HG03196 (cell line): ENCODE measurements around the gene PRM2.
"Not testable (repeated sequence)": the region's sequence is repeated elsewhere in the genome, so short reads cannot be mapped to it uniquely, and the experiment has no call there.

Experiments
- ATAC-seq: cut with Tn5 transposase; IDR thresholded peaks from one replicate; pipeline ENCODE4 v1.9.1; 2021; ENCODE audit not compliant: unreplicated experiment

PRM2 gene

DNA sequence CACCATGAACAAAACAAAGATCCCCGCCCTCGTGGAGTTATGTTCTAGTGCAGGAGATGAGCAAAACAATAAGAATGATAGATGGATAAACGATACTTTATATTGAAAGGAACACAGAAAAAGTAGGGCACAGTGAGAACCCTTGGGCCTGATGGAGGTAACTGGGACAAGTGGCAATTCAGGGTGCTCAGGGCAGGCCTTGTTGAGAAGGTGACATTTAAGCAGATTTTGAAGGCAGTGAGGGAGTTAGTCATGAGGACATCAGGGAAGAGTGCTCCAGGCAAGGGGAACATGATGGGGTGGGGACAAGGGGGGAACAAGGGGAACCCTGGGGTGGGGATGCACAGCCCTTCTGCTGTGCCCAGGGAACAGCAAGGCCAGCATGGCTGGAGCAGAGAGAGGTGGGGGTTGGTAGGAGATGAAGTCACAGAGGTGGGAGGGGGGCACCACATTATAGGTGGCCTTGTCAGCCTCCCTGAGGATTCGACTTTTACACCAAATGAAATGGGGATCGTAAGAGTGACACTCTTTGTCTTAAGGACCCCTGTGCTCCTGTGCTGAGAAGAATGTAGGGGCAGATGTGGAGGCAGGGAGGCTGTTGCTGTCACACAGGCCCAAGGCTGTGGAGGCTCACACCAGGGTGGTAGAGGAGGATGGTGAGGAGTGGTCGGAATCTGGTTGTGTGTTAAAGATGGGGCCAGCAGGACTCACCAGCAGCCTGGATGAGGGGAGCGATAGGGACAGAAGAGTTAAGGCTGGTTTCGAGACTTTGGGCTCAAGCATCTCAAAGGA lies 14.0 kb upstream of the PRM2 start:
- ATAC-seq, result no peak

GRCh38 chr16:11289696-11290095 lies 13.4 kb upstream of the PRM2 start:
- not testable (repeated sequence) for ATAC-seq

DNA sequence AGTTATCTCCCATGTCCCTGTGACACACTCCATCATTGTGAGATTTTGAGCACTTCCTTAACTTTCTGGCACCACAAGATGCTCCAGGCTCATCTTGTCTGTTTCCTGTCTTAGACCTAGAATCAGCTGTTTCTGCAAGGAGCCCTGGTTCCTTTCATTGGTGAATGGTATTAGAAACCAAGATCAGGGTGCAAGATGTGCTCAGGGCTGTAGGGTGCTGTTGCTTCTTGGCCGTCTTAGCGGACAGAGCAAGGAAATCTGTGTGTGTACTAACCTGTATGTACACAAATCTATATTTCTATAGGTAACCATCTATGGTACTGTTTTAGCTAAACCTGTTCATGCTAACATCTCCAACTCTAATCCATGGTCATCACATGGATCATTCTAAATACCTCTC lies 12.9 kb upstream of the PRM2 start:
- no peak for ATAC-seq

DNA sequence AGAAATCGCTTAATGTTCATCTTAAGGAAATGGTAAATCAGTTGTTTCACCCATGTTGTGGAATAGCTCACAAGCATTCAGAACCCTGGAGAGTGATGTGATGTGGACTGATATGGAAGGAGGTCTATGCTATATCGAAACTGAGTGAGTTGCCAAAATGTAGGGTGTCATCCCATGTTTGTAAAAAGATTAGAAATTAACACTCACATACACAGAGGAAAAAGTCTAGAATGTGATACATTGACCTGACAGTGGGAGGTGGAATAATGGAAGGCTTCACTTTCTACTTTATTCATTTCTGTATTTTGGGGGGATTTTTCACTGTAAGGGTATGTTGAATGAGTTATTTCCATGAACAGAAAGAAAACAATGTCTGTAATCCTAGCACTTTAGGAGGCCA lies 9.6 kb upstream of the PRM2 start:
- no peak for ATAC-seq

GRCh38 chr16:11283820-11284248 lies 7.6 kb upstream of the PRM2 start:
- ATAC-seq, result no peak

GRCh38 chr16:11280616-11281522 lies 4.6 kb upstream of the PRM2 start, which contains the start of gene PRM1:
TSS of gene PRM1 (minus strand) at chr16:11281330. CDS start at chr16:11281238, 92 bp downstream.
- ATAC-seq, result no peak

GRCh38 chr16:11278681-11279628 lies 2.7 kb upstream of the PRM2 start:
- no peak for ATAC-seq

- ATAC-seq, result no peak
Measured at GRCh38 chr16:11277607-11278337, 1.5 kb upstream of the PRM2 start.

DNA sequence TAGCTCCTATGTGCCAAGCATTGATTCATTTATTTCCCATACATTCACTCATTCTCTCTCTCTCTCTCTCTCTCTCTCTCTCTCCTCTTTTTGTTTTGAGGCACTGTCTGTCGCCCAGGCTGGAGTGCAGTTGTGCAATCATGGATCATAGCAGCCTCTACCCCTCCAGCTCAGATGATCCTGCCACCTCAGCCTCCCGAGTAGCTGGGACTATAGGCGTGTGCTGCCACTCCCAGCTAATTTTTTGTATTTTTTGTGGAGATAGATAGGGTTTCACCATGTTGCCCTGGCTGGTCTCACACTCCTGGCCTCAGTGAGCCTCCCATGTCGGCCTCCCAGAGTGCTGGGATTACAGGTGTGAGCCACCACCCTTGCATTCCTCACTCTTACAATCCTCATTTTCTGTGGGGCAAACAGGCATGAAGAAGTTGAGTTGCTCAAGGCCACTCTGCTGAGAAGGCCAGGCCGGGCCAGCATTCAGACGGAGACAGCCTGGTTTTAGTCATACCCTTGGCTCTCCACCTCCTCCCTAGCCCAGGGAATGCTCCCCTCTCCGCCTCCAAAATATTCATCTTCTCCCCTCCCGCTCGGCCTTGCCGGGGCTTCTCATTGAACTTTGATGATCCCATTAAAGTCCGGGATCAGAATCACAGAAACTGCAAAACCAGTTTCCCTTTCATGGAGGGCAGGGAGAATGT lies 765 bp upstream of the PRM2 start:
- ATAC-seq, result no peak

DNA sequence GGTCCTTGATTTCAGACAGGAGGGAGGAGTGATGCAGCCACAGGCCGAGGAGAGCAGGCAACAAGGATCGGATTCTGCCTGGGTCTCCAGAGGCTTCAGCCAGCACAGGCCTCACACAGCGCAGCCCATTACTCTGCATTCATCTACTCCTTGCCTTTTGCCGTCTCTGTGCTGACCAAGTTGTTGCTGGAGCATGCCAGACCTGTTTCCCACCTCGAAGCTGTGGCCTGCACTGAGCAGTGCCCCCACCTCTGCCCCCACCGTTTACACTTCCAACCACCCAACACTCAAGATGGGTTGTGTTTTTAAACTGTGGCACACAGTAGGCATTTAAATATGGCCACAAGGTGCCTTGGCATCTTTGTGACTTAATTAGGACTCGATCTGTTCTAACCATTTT lies 1.3 kb downstream of the PRM2 start:
- no peak for ATAC-seq

- ATAC-seq, result no peak
Measured at GRCh38 chr16:11273721-11274324, 2.5 kb downstream of the PRM2 start.

GRCh38 chr16:11272921-11273720 lies 3.2 kb downstream of the PRM2 start, which contains the start of gene PRM3:
TSS of gene PRM3 (minus strand) at chr16:11273629. CDS start at chr16:11273595, 34 bp downstream.
- no peak for ATAC-seq

GRCh38 chr16:11272484-11272883 lies 3.8 kb downstream of the PRM2 start:
- ATAC-seq, result no peak

- no peak for ATAC-seq
Measured at GRCh38 chr16:11271610-11272009, 4.7 kb downstream of the PRM2 start.

DNA sequence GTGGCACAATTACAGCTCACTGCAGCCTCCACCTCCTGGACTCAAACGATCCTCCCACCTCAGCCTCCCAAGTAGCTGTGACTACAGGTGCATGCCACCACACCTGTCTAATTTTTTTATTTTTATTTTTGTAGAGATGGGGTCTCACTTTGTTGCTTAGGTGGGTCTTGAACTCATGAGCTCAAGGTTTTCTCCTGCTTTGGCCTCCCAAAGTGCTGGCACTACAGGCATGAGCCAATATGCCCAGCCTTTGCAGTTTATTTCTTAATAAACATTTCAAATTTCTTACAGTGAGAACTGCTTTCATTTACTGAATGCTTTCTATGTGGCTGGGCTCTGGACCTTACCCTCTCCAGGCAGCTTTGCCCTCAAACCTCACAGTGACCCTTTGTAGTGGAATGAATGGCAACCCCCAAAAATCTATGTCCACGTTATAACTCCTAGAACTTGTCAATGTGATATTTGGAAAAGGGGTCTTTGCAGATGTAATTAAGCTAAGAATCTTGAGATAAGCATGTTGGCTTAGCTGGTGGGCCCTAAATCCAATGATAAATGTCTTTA lies 5.6 kb downstream of the PRM2 start:
- no peak for ATAC-seq

DNA sequence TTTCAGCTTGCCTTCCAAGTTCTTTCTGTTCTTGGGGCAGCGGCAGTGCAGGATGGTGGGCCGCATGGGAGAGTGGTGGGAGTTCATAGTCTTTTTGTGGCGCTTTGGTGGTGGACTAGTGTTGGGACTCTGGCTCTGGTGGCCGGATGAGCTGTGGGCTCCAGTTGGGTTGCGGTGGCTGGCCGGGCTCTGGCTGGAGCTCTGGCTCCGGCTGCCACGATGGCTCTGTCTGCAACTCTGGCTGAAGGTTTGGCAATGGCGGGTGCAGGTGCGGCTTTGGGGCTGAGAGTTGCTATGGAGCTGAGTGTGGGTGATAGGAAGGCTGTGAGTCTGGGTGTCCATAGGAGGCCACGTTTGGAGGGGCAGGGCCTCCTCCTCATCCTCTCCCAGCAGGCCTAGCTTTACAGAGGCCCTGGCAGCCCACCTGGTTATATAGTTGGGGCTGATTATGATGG lies 7.3 kb downstream of the PRM2 start, which contains the start of gene TNP2:
Gene TNP2, minus strand, starts transcription at position 405 of the 455 bp plus-strand sequence. Its CDS starts 63 bp downstream, at position 342.
- no peak for ATAC-seq

GRCh38 chr16:11265124-11265523 lies 11.2 kb downstream of the PRM2 start:
- ATAC-seq, result no peak
